NCI-H82 (cell line): ENCODE measurements around the gene CX3CR1.
"Not testable (repeated sequence)": the region's sequence is repeated elsewhere in the genome, so short reads cannot be mapped to it uniquely, and the experiment has no call there.

ENCODE experiments used
- DNase-seq: peaks from one replicate; lab custom pipeline; 2025; lab: John Stamatoyannopoulos, UW

The CX3CR1 gene, protein sequence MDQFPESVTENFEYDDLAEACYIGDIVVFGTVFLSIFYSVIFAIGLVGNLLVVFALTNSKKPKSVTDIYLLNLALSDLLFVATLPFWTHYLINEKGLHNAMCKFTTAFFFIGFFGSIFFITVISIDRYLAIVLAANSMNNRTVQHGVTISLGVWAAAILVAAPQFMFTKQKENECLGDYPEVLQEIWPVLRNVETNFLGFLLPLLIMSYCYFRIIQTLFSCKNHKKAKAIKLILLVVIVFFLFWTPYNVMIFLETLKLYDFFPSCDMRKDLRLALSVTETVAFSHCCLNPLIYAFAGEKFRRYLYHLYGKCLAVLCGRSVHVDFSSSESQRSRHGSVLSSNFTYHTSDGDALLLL

GRCh38 chr3:39279745-39280517 lies at the start of gene CX3CR1:
CX3CR1 (minus strand) TSS chr3:39280036; CDS start chr3:39266509, 13,527 bp downstream.
- DNase-seq: no peak

DNA sequence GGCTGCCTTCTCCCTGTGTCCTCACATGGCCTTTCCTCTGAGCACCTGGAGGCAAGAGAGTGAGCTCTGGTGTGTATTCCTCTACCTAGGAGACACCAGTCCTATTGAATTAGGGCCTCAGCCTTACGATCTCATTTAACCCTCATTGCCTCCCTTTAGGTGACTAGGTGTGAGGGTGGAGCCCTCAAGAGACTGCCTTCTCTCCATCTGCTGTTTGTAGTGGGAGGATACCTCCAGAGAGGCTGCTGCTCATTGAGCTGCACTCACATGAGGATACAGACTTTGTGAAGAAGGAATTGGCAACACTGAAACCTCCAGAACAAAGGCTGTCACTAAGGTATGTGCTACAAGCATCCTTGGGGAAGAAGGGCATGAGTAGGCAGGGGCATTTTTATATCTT lies 49.7 kb upstream of the CX3CR1 start, which contains the start of gene CCR8:
Gene CCR8 (plus strand): TSS at position 217 of the 400 bp plus-strand sequence. CDS start 2,623 bp downstream, outside the sequence.
- peak; percentile 18 for DNase-seq

GRCh38 chr3:39327746-39328349 lies 48.0 kb upstream of the CX3CR1 start:
- no peak for DNase-seq

DNA sequence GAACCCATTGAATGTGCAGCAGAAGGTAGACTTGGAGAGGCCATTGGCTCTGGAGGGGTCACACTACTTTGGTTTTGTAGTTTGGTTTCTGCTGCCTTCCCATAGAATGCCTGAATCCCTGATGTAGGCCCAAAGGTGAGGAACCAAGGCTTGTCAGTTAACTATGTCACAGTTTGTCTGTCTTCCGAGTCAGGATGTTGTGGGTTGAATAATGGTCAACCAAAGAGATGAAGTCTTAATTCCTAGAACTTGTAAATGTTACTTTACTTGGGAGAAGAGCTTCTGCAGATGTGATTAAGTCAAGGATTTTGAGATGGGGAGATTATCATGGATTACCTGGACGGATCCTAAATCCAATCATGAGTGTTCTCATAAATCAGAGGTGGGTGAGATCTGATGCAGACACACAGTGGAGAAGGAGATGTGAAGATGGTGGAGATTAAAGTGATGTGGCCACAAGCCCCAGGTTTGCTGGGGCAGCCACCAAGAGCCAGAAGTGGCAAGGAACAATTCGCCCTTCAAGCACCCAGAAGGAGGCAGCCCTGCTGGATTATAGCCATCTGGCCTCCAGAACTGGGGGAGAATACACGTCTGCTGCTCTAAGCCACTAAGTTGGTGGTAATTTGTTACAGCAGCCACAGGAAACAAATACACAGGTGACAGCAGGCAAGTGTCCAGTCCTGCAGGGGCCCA lies 47.4 kb upstream of the CX3CR1 start:
- DNase-seq: peak; percentile 86

GRCh38 chr3:39325236-39325635 lies 45.4 kb upstream of the CX3CR1 start:
- no peak for DNase-seq

GRCh38 chr3:39323494-39323893 lies 43.7 kb upstream of the CX3CR1 start:
- DNase-seq: no peak

- no peak for DNase-seq
Observed at GRCh38 chr3:39322936-39323335, 43.1 kb upstream of the CX3CR1 start.

DNA sequence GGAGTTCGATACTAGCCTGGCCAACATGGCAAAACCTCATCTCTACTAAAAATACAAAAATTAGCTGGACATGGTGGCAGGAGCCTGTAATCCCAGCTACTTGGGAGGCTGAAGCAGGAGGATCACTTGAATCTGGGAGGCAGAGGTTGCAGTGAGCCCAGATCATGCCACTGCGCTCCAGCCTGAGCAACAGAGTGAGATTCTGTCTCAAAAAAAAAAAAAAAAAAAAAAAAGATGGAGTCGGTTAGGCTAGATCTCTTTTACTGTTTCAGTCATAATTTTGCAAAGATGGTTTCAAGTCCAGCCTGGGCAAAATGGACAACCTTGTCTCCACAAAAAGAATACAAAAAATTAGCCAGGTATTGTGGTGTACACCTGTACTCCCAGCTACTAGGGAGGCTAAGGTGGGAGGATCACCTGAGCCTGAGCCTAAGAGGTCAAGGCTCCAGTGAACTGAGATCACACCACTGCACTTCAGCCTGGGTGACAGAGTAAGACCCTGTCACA lies 42.4 kb upstream of the CX3CR1 start:
- DNase-seq: not testable (repeated sequence)

- not testable (repeated sequence) for DNase-seq
Observed at GRCh38 chr3:39321574-39321983, 41.7 kb upstream of the CX3CR1 start.

- no peak for DNase-seq
Observed at GRCh38 chr3:39319249-39319648, 39.4 kb upstream of the CX3CR1 start.

GRCh38 chr3:39318301-39318700 lies 38.5 kb upstream of the CX3CR1 start:
- no peak for DNase-seq

- DNase-seq: no peak
Observed at GRCh38 chr3:39317571-39318169, 37.8 kb upstream of the CX3CR1 start.

DNA sequence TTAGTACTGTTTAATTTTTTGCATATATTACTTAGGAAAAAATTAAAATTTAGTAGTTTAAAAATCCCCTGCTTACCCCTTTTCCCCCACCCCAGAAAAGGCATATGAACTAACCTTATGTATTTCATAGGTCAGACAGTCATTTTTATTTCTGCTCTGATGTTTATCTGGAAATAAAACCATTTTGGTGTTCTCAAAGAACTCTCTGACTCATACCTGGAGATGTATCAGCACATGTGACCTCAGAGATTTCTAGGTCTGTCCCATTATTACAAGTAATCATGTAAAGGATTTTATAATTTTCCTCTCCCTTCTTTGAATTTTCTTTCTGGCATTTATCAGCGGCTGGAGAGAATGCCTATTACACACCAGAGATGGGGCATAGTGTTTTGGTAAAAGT lies 35.6 kb upstream of the CX3CR1 start:
- DNase-seq: no peak

- no peak for DNase-seq
Observed at GRCh38 chr3:39313289-39313688, 33.5 kb upstream of the CX3CR1 start.

DNA sequence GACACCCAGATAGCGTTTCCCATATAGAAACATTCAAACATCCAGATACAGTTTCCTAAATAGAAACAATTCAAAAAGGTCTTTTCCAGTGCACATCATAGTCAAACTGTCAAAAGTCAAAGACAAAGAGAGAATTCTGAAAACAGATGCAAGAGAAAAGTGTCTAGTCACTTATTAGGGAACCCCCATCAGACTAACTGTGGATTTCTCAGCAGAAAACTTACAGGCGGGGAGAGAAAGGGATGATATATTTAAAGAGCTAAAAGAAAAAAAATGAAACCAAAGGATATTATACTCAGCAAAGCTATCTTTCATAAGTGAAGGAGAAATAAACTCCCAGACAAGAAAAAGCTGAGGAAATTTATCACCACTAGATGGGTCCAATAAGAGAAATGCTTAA lies 22.3 kb upstream of the CX3CR1 start:
- no peak for DNase-seq

DNA sequence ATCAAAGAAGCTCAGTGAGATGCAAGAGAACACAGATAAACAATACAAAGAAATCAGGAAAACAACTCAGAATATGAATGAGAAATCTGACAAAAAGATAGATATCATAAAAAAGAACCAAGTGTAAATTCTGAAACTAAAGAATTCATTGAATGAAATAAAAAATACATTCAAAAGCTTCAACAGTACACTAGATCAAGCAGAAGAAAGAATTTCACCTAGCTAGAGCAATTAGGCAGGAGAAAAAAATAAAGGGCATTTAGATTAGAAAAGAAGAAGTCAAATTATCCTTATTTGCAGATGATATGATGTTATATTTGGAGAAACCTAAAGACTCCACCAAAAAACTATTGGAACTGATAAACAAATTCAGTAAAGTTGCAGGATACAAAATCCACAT lies 19.4 kb upstream of the CX3CR1 start:
- no peak for DNase-seq

- DNase-seq: no peak
Observed at GRCh38 chr3:39296197-39297077, 16.6 kb upstream of the CX3CR1 start.

DNA sequence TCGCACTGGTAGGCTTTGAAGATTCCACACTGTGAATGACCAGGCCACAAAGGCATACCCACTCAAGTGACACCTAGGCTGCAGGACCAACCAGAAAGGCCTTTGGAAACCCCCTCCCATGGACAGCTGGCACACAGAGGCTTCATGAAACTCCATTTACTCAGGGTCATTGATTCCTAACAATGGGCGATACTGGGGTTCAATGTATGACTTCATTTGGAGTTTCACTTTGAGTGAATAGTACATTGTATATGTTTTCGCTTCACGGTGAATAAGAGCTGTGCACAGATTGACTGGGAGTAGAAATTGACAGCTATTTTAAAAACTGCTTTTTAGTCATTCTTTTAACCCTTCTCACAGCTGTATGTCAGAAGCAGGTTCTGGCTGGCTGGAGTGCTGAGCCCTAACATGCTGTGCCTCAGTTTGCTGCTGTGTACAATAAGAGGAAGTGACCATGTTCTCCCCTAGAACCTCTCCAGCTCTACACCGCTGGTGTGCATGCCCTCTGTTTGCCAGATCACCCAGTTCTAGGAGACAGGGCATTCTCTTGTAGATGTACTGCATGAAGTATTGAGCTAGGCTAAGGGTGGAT lies 15.4 kb upstream of the CX3CR1 start:
- DNase-seq: no peak

DNA sequence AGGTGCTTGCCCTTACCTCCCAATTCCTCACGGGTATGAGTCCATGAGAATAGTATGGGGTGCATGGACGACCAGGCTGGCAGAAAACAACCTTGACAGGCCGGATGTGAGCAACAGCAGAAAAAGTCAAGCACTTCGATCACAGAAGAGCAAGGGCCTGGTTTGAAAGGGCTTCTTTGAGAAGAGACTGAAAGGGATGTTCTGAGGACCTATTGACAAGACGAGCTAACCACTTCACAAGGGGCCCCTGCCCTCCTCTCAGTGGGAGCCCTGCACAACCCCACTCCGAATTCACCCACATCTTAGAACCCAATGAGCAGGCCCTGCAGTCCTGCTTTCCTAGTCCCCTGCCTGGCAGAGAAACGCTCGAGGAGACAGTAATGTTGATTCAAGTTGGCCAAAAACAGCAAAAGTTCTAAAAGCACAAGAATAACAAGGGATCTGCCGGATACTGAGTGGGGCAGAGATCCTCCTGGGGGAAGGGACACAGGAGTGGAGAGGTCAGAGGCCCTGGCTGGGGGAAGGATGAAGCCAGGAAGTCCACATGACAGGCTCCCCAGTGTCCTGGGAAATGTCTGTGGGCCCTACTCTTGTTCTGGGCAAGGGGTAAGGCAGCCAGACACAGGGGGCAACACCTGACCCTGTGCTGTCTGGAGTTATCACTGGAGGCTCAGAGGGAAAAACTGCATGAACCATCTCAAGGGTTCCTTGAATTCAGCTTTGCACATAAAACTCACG lies 14.8 kb upstream of the CX3CR1 start:
- DNase-seq: no peak
